ENCODE measurements around the gene C7orf57.
A peak's percentile ranks its signal among the peaks of the same experiment; 100 is the strongest.

C7orf57 gene

DNA sequence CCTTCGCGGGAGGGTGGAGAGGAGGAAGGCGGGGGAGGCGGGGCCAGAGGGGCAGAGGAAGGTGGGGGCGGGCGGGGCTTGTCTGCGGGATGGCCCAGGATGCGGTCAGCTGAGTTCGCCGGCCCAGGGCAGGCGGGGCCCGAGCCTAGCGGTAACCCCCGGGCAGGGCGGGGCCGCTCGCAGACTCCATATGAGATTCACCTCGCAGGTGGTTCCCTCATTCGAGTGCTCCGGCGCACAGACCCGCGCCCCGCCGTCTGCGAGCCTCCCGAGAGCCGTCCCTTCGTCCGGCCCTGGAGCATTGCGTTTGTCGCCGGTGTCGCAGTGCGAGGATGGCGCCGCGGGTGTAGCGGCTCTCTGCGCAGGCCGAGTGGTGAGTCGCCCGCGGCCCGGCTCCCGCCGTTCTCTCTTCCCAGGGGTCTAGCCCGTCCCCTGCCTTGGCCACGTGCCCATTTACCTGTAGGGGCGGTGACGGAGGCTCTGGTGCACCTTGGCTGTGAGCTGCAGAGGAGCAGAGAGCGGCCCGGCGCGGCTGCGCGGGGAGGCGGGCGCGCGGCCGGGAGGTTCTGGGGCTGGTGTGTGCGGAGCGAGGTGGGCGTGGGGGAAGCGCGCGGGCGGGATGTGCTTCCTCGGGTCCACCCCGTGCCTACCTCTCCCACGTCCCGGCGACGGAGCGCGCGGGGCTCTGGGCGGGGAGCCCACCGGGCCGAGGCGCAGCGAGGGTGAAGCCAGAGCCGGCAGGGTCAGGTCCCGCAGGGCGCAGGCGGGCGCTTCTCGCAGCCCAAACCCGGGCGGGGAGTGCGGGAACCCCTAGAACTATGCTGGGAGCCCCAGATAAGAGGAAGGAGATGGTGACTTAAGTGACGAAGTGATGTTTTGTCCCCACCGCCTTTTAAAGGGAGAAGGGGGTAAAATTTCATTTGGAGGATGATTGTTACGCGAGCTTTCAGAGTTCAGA, 54.0 kb downstream of the C7orf57 start, which contains the start of gene UPP1:
UPP1 (plus strand) TSS at position 220 of the 958 bp plus-strand sequence. CDS start 5,519 bp downstream, outside the sequence.
- no peak for DNase-seq (ENCODE audit: low read depth)
- TF ChIP-seq, protein P1, sequence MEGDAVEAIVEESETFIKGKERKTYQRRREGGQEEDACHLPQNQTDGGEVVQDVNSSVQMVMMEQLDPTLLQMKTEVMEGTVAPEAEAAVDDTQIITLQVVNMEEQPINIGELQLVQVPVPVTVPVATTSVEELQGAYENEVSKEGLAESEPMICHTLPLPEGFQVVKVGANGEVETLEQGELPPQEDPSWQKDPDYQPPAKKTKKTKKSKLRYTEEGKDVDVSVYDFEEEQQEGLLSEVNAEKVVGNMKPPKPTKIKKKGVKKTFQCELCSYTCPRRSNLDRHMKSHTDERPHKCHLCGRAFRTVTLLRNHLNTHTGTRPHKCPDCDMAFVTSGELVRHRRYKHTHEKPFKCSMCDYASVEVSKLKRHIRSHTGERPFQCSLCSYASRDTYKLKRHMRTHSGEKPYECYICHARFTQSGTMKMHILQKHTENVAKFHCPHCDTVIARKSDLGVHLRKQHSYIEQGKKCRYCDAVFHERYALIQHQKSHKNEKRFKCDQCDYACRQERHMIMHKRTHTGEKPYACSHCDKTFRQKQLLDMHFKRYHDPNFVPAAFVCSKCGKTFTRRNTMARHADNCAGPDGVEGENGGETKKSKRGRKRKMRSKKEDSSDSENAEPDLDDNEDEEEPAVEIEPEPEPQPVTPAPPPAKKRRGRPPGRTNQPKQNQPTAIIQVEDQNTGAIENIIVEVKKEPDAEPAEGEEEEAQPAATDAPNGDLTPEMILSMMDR (conservative IDR thresholded peaks at IDR 0.05; ENCODE audit: low read length), result no peak
- peak within 1 kb of the TSS; percentile 80 for H3K4me3 ChIP-seq (ENCODE audit: low read length)

DNA sequence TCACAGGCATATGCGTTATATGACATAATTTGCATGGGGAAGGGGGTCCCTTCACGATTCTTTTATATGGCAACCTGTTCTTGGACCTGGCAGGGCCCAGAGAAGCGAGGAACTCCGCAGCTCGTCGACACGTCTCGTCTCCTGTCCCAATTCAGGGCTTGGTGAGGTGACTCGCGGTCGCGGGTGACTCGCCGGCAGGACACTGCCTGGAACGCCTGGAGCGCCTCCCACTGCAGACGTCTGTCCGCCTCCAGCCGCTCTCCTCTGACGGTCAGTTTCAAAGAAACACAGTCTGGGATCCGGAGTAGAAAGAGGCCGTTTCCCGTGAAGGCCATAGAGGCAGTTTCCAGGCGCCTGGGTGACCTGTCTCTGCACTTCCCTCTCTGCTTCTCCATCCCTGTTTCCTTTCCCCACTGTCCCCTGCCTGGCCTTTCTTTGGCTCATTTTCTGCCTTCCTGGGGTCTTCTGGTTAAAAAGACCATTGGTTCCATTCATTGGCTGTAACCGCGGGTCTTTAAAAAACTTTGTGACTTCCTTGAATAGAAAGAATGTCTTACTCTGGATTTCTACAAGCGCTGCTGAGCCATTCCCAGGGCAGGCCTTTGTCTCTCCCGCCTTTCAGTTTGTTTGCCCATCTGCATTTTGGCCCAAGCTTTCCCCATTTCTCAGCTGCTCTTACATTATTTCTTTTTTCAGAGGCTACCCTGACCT, 54.9 kb downstream of the C7orf57 start:
- DNase-seq (ENCODE audit: low read depth), result no peak
- H3K4me3 ChIP-seq (ENCODE audit: low read length), result peak overlapping the region; percentile 80
- TF ChIP-seq, protein P1 (conservative IDR thresholded peaks at IDR 0.05; ENCODE audit: low read length), result no peak

DNA sequence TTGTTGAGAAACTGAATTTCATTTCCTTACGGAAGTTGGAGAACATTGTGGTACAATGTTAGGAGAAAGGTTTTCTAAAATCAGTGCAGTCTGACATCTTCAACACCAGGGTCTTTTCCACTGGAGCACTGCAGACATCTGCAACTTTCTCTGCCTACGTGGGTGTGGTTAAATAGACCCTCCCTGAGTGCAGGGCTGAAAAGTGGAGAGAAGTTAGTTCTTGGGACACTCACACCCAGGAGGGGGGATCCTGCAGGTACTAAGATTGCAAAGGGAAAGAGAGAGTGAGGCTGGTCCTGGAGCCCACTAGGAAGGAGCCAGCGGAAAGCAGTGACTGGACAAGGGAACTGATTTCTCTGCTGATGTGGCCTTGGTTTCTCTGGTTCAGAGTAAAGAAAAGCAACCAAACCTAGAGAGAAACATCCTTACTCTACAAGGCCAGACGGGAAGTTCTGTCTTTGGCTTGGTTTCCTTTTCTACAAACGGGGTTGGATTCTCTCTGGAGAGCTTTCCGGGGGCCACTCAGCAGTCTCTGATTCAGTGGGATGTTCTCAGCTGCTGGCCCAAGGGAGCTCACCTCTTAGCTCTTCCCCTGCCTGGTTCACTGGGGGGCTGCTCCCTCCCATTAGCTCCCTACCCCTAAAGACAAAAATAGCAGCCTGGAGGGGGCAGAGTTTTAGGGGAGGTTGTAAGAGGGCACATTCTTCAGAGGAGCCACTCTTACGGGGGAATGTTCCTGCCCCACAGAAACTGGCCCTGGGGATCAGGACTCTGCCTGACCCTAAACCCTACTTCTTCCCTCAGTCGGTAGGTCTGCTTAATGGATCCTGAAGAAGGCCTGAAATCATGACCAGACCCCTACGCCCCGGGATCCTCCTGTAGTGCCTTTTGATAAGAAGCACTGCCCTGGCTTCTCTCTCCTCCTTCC, 56.4 kb downstream of the C7orf57 start:
- DNase-seq (ENCODE audit: low read depth), result no peak
- TF ChIP-seq, protein P1 (conservative IDR thresholded peaks at IDR 0.05; ENCODE audit: low read length), result no peak
- no peak overlapping the region for H3K4me3 ChIP-seq (ENCODE audit: low read length)

DNA sequence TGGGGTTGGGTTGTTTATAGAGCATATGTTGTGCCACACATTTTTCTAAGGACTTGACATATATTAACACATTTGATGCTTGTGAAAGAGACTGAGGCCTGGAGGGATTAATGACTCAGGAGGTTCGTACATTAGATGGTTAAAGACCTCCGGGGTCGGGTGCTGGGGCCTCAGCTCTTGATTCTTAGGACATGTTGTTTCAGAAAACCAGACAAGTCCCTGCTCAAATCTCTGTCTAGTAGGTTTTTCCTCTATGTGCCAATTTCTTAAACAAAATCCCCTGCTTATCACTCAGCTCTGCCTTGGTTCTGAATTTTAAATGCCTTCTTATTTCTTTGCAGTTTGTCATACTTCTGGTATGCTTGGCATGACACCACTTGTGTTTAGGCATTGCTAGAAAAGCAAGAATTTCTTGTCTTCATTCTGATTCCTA, 59.5 kb downstream of the C7orf57 start:
- TF ChIP-seq, protein P1 (conservative IDR thresholded peaks at IDR 0.05; ENCODE audit: low read length), result no peak
- H3K4me3 ChIP-seq (ENCODE audit: low read length), result no peak overlapping the region
- peak; percentile 84 for DNase-seq (ENCODE audit: low read depth)

DNA sequence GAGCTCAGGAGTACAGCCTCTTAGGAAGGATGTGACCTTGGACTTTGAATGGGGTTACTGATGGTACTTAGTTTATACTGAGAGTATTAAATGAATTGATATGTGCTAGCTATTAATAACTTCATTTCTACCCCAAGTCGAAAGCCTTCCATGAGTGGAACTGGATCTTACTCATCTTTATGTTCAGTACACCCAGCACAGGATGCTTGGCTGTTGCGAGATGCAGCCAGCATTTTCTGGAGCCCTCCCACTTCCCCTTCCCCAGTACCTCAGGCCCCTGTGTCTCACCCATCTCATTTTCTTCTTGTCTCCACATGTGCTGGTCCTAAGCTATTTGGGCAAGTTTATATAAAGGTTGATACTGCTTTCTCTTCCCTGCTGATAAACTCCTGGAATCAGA, 60.9 kb downstream of the C7orf57 start:
- TF ChIP-seq, protein P1 (conservative IDR thresholded peaks at IDR 0.05; ENCODE audit: low read length), result no peak

DNA sequence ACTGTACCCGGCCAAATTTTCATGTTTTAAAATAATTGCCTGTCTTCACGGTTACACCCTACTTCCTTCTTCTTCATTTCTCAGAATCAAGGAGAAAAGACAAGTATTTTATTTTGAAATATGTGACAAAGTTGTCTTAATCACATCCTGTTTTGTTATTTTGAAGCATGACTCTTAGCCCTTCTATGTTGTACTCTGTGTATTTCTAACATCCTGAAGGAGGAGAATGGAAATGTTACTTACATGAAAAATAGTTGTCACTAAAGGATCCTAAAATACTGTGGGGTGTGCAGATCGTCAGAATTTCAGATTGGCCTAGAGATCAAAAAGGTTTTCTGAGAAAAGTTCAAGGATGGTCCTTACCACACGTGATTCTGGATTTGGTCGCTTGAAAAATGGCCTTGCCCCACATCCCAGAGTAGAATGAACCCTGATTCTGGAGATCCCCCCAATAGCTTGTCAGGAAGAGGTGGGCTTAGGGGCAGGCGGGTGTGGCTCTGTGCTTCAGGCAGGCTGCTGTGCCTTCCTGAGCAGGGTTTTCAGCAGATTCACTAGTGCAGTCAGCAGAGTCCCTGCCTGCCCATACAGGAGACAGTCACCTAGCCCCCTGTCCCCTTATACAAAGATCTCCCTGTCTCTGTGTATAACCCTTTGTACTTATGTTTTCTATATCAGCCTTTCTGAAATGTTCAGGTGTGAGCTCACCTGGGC, 62.3 kb downstream of the C7orf57 start:
- TF ChIP-seq, protein P1 (conservative IDR thresholded peaks at IDR 0.05; ENCODE audit: low read length), result no peak
- DNase-seq (ENCODE audit: low read depth), result peak; percentile 49

More for the DNA sequence above, 60.9 kb downstream of the C7orf57 start:
- DNase-seq (ENCODE audit: low read depth), result no peak
- no peak overlapping the region for H3K4me3 ChIP-seq (ENCODE audit: low read length)

More for the DNA sequence above, 62.3 kb downstream of the C7orf57 start:
- H3K4me3 ChIP-seq (ENCODE audit: low read length), result no peak overlapping the region

All from AG10803 (cell line).